IMR-90 (cell line): ENCODE results near the gene KRT38. TPM values are rescaled to one million over a fixed set of nuclear protein-coding genes. Genes with fewer than 3 reads are reported as not detected.

Experiments used
- ATAC-seq: fragments of 200-7000 bp; cut with Tn5 transposase; 2 replicates; pipeline ENCODE4 v1.9.1; 2020; ENCODE audit warnings: low read depth, mild to moderate bottlenecking, moderate library complexity
- BruUV-seq: library from RNA; stranded (reverse); fragments of 400-500 nt; replicated peaks from 2 replicates; lab custom pipeline; 2021; lab: Mats Ljungman, UMichigan
- CTCF ChIA-PET: fragments of 300-600 bp; formaldehyde crosslinking; extraction: SDS; loops from one replicate; lab custom pipeline; 2021; ENCODE audit warnings: antibody characterized with exemption; lab: Yijun Ruan, JAX
- POLR2A ChIA-PET: fragments of 300-600 bp; sonication (Branson Sonifier 250); formaldehyde crosslinking; loops from one replicate; lab custom pipeline; 2022; ENCODE audit warnings: antibody characterized with exemption; ENCODE audit not compliant: unreplicated experiment; lab: Charles Lee
- DNase-seq: peaks from one replicate; pipeline ENCODE4 v3.0.0; 2013
- H2AFZ ChIP-seq: replicated peaks from 2 replicates; pipeline ENCODE3; 2013; ENCODE audit warnings: low read length, mild to moderate bottlenecking; ENCODE audit not compliant: poor library complexity
- H2AK5ac ChIP-seq: 2 replicates; pipeline ENCODE4 v1.6.1; 2013; ENCODE audit warnings: low read depth, low read length, inconsistent platforms
- H2AK9ac ChIP-seq: replicated peaks from 2 replicates; pipeline ENCODE3; 2013; ENCODE audit warnings: mild to moderate bottlenecking, low read depth, low read length, moderate library complexity; ENCODE audit not compliant: poor library complexity
- H2BK120ac ChIP-seq: 2 replicates; pipeline ENCODE4 v1.6.1; 2013; ENCODE audit warnings: low read depth, low read length, inconsistent platforms
- H2BK15ac ChIP-seq: 3 replicates; pipeline ENCODE4 v1.6.1; 2013; ENCODE audit warnings: low read depth, low read length, inconsistent platforms
- H2BK20ac ChIP-seq: 2 replicates; pipeline ENCODE4 v1.6.1; 2013; ENCODE audit warnings: low read depth, mild to moderate bottlenecking, inconsistent platforms, low read length, moderate library complexity
- H2BK5ac ChIP-seq: 2 replicates; pipeline ENCODE4 v1.6.1; 2013; ENCODE audit warnings: mild to moderate bottlenecking, low read depth, low read length, inconsistent platforms; ENCODE audit not compliant: poor library complexity, severe bottlenecking
- H3K14ac ChIP-seq: replicated peaks from 2 replicates; pipeline ENCODE4 v1.6.1; 2013; ENCODE audit warnings: low read depth, low read length, inconsistent platforms
- H3K18ac ChIP-seq: 2 replicates; pipeline ENCODE4 v1.6.1; 2013; ENCODE audit warnings: low read depth, low read length, control low read depth
- H3K23ac ChIP-seq: 2 replicates; pipeline ENCODE4 v1.6.1; 2013; ENCODE audit warnings: low read depth, low read length, inconsistent platforms
- H3K27ac ChIP-seq: 2 replicates; pipeline ENCODE4 v1.5.1; 2013; ENCODE audit warnings: mild to moderate bottlenecking, control low read depth, low read length; ENCODE audit not compliant: insufficient read depth
- H3K27me3 ChIP-seq: 2 replicates; pipeline ENCODE4 v1.6.1; 2013; ENCODE audit warnings: low read length; ENCODE audit not compliant: control insufficient read depth, insufficient read depth
- H3K36me3 ChIP-seq: 2 replicates; pipeline ENCODE4 v1.6.1; 2013; ENCODE audit warnings: low read length, mixed read lengths; ENCODE audit not compliant: control insufficient read depth, insufficient read depth
- H3K4ac ChIP-seq: 2 replicates; pipeline ENCODE4 v1.6.1; 2013; ENCODE audit warnings: low read depth, low read length, inconsistent platforms
- H3K4me1 ChIP-seq: 2 replicates; pipeline ENCODE4 v1.6.1; 2013; ENCODE audit warnings: low read length, mixed read lengths; ENCODE audit not compliant: control insufficient read depth, insufficient read depth
- H3K4me2 ChIP-seq: 2 replicates; pipeline ENCODE4 v1.6.1; 2013; ENCODE audit warnings: low read depth, mild to moderate bottlenecking, control low read depth, low read length, moderate library complexity
- H3K4me3 ChIP-seq: 2 replicates; pipeline ENCODE4 v1.5.1; 2013; ENCODE audit warnings: low read depth, mild to moderate bottlenecking, control low read depth, low read length, moderate library complexity; ENCODE audit not compliant: insufficient read depth
- H3K56ac ChIP-seq: 2 replicates; pipeline ENCODE4 v1.6.1; 2013; ENCODE audit warnings: low read length, inconsistent platforms; ENCODE audit not compliant: insufficient read depth; ENCODE audit errors: extremely low read depth
- H3K79me1 ChIP-seq, 2 experiments: 2 replicates each; pipeline ENCODE4 v1.6.1; 2013; ENCODE audit warnings: low read length in 2 of 2, inconsistent platforms in 1 of 2, low read depth in 1 of 2
- H3K9ac ChIP-seq: 2 replicates; pipeline ENCODE4 v1.6.1; 2013; ENCODE audit warnings: low read depth, low read length, control low read depth
- H3K9me1 ChIP-seq: 2 replicates; pipeline ENCODE4 v1.6.1; 2013; ENCODE audit warnings: low read length, inconsistent platforms; ENCODE audit not compliant: insufficient read depth
- H3K9me3 ChIP-seq: 2 replicates; pipeline ENCODE4 v1.6.1; 2013; ENCODE audit warnings: low read length; ENCODE audit not compliant: control insufficient read depth, insufficient read depth
- H4K20me1 ChIP-seq: 2 replicates; pipeline ENCODE4 v1.6.1; 2013; ENCODE audit warnings: low read length, inconsistent platforms; ENCODE audit not compliant: insufficient read depth
- H4K5ac ChIP-seq: 2 replicates; pipeline ENCODE4 v1.6.1; 2013; ENCODE audit warnings: mild to moderate bottlenecking, low read depth, low read length, control low read depth
- H4K8ac ChIP-seq, 2 experiments: 2 replicates each; pipeline ENCODE4 v1.6.1; 2013; ENCODE audit warnings: low read depth in 2 of 2, low read length in 2 of 2, control low read depth in 1 of 2, inconsistent platforms in 1 of 2
- H4K91ac ChIP-seq: 2 replicates; pipeline ENCODE4 v1.6.1; 2013; ENCODE audit warnings: low read depth, low read length, inconsistent platforms; ENCODE audit not compliant: insufficient read depth
- CHD1 ChIP-seq: IDR thresholded peaks from 2 replicates; pipeline ENCODE4 v1.6.1; 2012; ENCODE audit warnings: low read depth, low read length, improper control_type of control experiment
- CTCF ChIP-seq: conservative IDR thresholded peaks from 2 replicates; pipeline ENCODE4 v1.5.1; 2012; ENCODE audit warnings: mild to moderate bottlenecking, low read depth, low read length, improper control_type of control experiment
- WGBS, 2 experiments: methylation state at CpG; one replicate each; pipeline versions ENCODE4 v1.1.5 to v1.1.7; 2013; ENCODE audit warnings: missing lambda C conversion rate in 2 of 2; ENCODE audit not compliant: insufficient read length in 1 of 2; ENCODE audit errors: extremely low coverage in 2 of 2; 5-methylcytosine and 5-hydroxymethylcytosine counted together
- dilution Hi-C: fragments of 300-500 bp; cut with HindIII; formaldehyde crosslinking; loops from one replicate; pipeline ENCODE4 v1.14.3; 2018; ENCODE audit warnings: low sequenced_read_pairs; ENCODE audit not compliant: unreplicated experiment
- in situ Hi-C: fragments of 300-500 bp; cut with MboI; formaldehyde crosslinking; loops from 3 replicates; pipeline ENCODE4 v1.14.3; 2019; ENCODE audit warnings: low sequenced_read_pairs, inconsistent platforms, mixed read lengths
- intact Hi-C: fragments of 100-400 bp; cut with micrococcal nuclease; formaldehyde crosslinking; loops from 2 replicates; pipeline ENCODE4 v1.10.0; 2022
- polyA plus RNA-seq, 3 experiments: library from polyadenylated mRNA; depleted of rRNA; stranded (reverse); fragments of >200 nt; gene quantifications; 2 replicates each; pipeline ENCODE4 v1.2.3, GENCODE V29; 2012; ENCODE audit warnings: low replicate concordance in 1 of 3
- total RNA-seq: library from RNA; depleted of rRNA; stranded (reverse); fragments of >200 nt; gene quantifications from 2 replicates; pipeline ENCODE4 v1.2.3, GENCODE V29; 2012

Gene KRT38
- total and polyA plus RNA-seq, 2 of the 4 experiments (the other 2 are of a cell fraction), result 0.09 TPM; not detected in 1

- TF ChIP-seq CTCF, result no peak
- TF ChIP-seq CHD1, result no peak
- CTCF ChIA-PET, result interaction anchor here (1.0 kb wide), 1 partner anchor 598 kb away, joined by 3 read pairs; no protein-coding TSS in a partner anchor
- in situ Hi-C loops, result no loop called here
Observed at GRCh38 chr17:41416479-41416878, 24.3 kb downstream of the KRT38 start.

More at GRCh38 chr17:41416479-41416878, 24.3 kb downstream of the KRT38 start:
- POLR2A ChIA-PET, result no interaction called here
- DNase-seq (no peak), ATAC-seq (no peak)
- Histone ChIP-seq H2BK15ac (peak overlapping the region; percentile 59; the same call in 2 of the 3 replicates), H4K20me1 (no peaks in the 10 kb centered on the region), H2AFZ (no peak overlapping the region), H3K9me3 (no peaks in the 10 kb centered on the region), H3K9ac (no peak overlapping the region), H3K79me1 (no peaks in the 10 kb centered on the region), H3K27me3 (no peaks in the 10 kb centered on the region), H3K4me1 (peaks cover 36% of the 10 kb centered on the region), H3K14ac (peak overlapping the region; percentile 76; the same call in 1 of the 2 replicates), H4K5ac (peak overlapping the region; percentile 42; the same call in 1 of the 2 replicates), H3K23ac (peak overlapping the region; percentile 34; the same call in 1 of the 2 replicates), H3K4ac (peak overlapping the region; percentile 76), H2AK9ac (no peak overlapping the region), H3K56ac (no peak overlapping the region; the same call in none of the 2 replicates), H3K4me3 (no peak overlapping the region), H2BK5ac (peak overlapping the region; percentile 89), H4K8ac (peak overlapping the region in 1 of 2 experiments; percentile 31; a peak in 1 of 4 replicates), H3K27ac (peak overlapping the region; percentile 18; the same call in 1 of the 2 replicates), H3K9me1 (peaks cover 29% of the 10 kb centered on the region), H2BK20ac (peak overlapping the region; percentile 53), H3K4me2 (no peak overlapping the region; the same call in 1 of the 2 replicates), H3K36me3 (no peaks in the 10 kb centered on the region), H2BK120ac (peak overlapping the region; percentile 56), H4K91ac (peak overlapping the region; percentile 16; the same call in 1 of the 2 replicates), H2AK5ac (peak overlapping the region; percentile 62), H3K18ac (peak overlapping the region; percentile 79; the same call in 1 of the 2 replicates)
- WGBS, 2 experiments, result no CpG with 5 or more reads among the region's 5 CpGs
- dilution Hi-C loops, result no loop called here
- no TSS peak for BruUV-seq
- intact Hi-C loops, result no loop called here
